Mucosa of descending colon (tissue), 3 donors: Measurements from ENCODE around the gene CLSTN2. TPM values are rescaled to one million over a fixed set of nuclear protein-coding genes. Genes with fewer than 3 reads are reported as not detected.

Experiments
- ATAC-seq: fragments of 200-7000 bp; cut with Tn5 transposase; one replicate; pipeline ENCODE4 v1.9.1; 2020; ENCODE audit warnings: mild to moderate bottlenecking, moderate library complexity
- DNase-seq, 3 donors: peaks; one replicate each; pipeline ENCODE4 v3.0.0-alpha.2; 2020
- H3K36me3 ChIP-seq: fragments of 200-600 bp; one replicate; pipeline ENCODE4 v1.8.0; 2021; ENCODE audit warnings: low read depth, mild to moderate bottlenecking
- H3K4me1 ChIP-seq: fragments of 200-600 bp; one replicate; pipeline ENCODE4 v1.8.0; 2021; ENCODE audit warnings: low read depth, mild to moderate bottlenecking
- H3K4me3 ChIP-seq: fragments of 200-600 bp; one replicate; pipeline ENCODE4 v1.8.0; 2021; ENCODE audit warnings: mild to moderate bottlenecking
- H3K9me3 ChIP-seq: fragments of 200-600 bp; one replicate; pipeline ENCODE4 v1.8.0; 2021; ENCODE audit warnings: mild to moderate bottlenecking
- CTCF ChIP-seq: fragments of 200-600 bp; IDR thresholded peaks from one replicate; pipeline ENCODE4 v1.8.0; 2022; ENCODE audit warnings: antibody characterized with exemption, mild to moderate bottlenecking
- intact Hi-C, 2 donors: fragments of 100-400 bp; cut with DNase I in 1 of 2; cut with micrococcal nuclease in 1 of 2; formaldehyde crosslinking; loops; one replicate each; pipeline versions ENCODE4 v1.11.0 to v1.11.1; 2022; cut with DNase I, micrococcal nuclease
- total RNA-seq, 3 donors: library from RNA; stranded (reverse); fragmentation: NEBNext Ultra II Directional in 2 of 3; extraction: Animal tissue kit (Norgen Biotek cat#: 25700) in 2 of 3; gene quantifications; one replicate each; pipeline versions ENCODE4 v1.2.1 to v1.2.4, GENCODE V29; 2021 to 2023
- donor health status: DM: no; HTN: no; CAD: no; lungs with moderate emphysema.
- donor health status: DM: no; HTN: no; CAD: no.
- donor health status: DM: no; HTN: yes; CAD: no.

CLSTN2 gene
- total RNA-seq, 3 donors from 2014 or later, result 0.90 to 5.3 (median 2.5) TPM

GRCh38 chr3:139893963-139894642 is 40.9 kb upstream of the CLSTN2 start:
- intact Hi-C loops, result no loop called here
- H3K4me3 ChIP-seq, result no peak overlapping the region
- ATAC-seq (no peak), DNase-seq (no peak)
- TF ChIP-seq CTCF, result no peak
- no peaks in the 10 kb centered on the region for H3K36me3 ChIP-seq
- no peaks in the 10 kb centered on the region for H3K9me3 ChIP-seq
- H3K4me1 ChIP-seq, result no peaks in the 10 kb centered on the region

DNA sequence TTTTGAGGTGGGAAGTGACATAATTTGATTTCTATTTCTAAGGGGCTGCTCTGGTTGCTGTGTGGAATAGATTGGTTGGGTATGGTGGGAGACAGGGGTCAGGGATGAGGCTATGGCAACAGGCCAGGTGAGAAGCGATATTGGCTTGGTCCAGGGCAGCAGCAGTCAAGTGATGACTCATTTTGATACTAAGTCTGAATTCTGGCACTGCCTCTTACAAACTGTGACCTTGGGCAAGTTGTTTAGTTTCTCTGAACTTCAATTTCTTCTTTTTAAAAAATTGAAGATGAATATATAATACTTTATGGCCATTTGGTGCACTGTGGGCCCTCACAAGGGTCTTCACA is 40.4 kb upstream of the CLSTN2 start:
- no peaks in the 10 kb centered on the region for H3K36me3 ChIP-seq
- intact Hi-C loops, result no loop called here
- DNase-seq, result no peak
- no peak for TF ChIP-seq CTCF
- H3K9me3 ChIP-seq, result no peaks in the 10 kb centered on the region
- H3K4me3 ChIP-seq, result no peak overlapping the region
- no peak for ATAC-seq
- no peaks in the 10 kb centered on the region for H3K4me1 ChIP-seq

DNA sequence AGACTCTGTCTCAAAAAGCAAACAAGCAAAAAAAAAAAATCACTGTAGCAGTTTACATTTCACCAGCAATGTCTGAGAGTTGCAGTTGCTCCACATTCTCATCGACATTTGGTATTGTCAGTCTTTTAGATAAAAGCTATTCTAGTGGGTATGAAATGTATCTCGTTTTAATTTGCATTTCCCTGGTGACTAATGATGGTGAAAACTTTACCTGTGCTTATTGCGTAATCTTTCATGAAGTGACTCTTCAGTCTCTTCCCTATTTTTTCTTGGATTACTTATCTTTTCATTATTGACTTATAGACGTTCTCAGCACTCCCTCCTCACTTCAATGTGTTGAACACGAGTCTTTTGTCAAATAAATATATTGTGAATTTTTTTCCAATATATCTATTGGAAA is 37.2 kb upstream of the CLSTN2 start:
- no peak overlapping the region for H3K4me3 ChIP-seq
- no peaks in the 10 kb centered on the region for H3K36me3 ChIP-seq
- ATAC-seq, result no peak
- DNase-seq, result no peak
- TF ChIP-seq CTCF, result no peak
- intact Hi-C loops, result no loop called here
- no peaks in the 10 kb centered on the region for H3K4me1 ChIP-seq
- no peaks in the 10 kb centered on the region for H3K9me3 ChIP-seq

- ATAC-seq (no peak), DNase-seq (no peak)
- no peak for TF ChIP-seq CTCF
- Histone ChIP-seq H3K36me3 (no peaks in the 10 kb centered on the region), H3K9me3 (no peaks in the 10 kb centered on the region), H3K4me3 (no peak overlapping the region), H3K4me1 (no peaks in the 10 kb centered on the region)
- intact Hi-C loops, result no loop called here
These were observed 28.6 kb upstream of the CLSTN2 start for GRCh38 chr3:139906418-139906817.

GRCh38 chr3:139909811-139910210 is 25.2 kb upstream of the CLSTN2 start:
- no peak for DNase-seq
- no peak for TF ChIP-seq CTCF
- no peak for ATAC-seq
- Histone ChIP-seq H3K9me3 (no peaks in the 10 kb centered on the region), H3K4me1 (no peaks in the 10 kb centered on the region), H3K36me3 (no peaks in the 10 kb centered on the region), H3K4me3 (no peak overlapping the region)
- intact Hi-C loops, result no loop called here

DNA sequence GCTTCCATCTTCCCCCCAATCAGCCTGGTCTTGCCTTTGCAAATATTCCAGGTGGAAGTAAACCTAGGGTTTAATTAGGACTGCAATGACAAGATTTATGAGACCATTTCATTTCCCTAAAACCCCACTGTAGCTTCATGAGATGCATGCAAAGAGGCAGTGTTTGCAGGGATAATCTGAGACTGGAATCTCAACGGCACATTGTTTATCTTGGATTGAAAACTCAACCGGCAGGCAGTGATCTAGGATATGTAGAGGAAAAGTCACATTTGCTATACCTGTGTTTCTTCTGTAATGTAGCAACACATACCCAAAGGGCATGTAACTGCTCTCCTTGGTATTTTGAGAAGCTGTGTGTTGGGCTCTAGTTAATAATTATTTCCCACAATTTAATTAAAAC is 18.7 kb upstream of the CLSTN2 start:
- intact Hi-C loops, result no loop called here
- ATAC-seq (no peak), DNase-seq (no peak)
- H3K36me3 ChIP-seq, result no peaks in the 10 kb centered on the region
- no peaks in the 10 kb centered on the region for H3K4me1 ChIP-seq
- H3K4me3 ChIP-seq, result no peak overlapping the region
- no peaks in the 10 kb centered on the region for H3K9me3 ChIP-seq
- no peak for TF ChIP-seq CTCF
